ENCODE measurements around the gene MINDY4.
A peak's percentile ranks its signal among the peaks of the same experiment; 100 is the strongest.

The MINDY4 gene

GRCh38 chr7:30771174-30771879, at the start of gene MINDY4:
TSS of gene MINDY4 (plus strand) at chr7:30771417. CDS start at chr7:30771494, 77 bp downstream.
- peak; percentile 62 for DNase-seq

GRCh38 chr7:30722187-30722586, 49.0 kb upstream of the MINDY4 start:
- DNase-seq: no peak

DNA sequence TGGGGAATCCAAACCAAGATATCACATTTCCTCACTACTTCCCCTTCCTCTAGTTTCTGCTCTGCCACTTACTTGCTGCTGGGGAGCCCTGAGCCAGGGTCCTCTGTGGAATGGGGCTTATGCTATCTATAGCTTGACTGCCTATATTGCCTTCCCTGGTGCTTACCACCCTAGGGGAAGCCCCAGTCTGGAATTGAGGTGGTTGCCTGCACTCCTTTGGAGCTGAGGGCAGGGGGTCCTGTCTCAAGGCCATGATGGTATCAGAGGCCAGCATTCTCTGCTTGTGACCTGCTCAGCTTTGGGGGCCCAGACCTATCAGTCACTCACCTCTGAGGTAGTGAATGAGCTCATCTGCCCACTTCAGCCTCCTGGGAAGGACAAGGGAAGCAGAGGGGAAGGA, 48.5 kb upstream of the MINDY4 start:
- no peak for DNase-seq

GRCh38 chr7:30723776-30724175, 47.4 kb upstream of the MINDY4 start:
- no peak for DNase-seq

- no peak for DNase-seq
Measured at GRCh38 chr7:30726296-30727006, 44.8 kb upstream of the MINDY4 start.

- no peak for DNase-seq
Measured at GRCh38 chr7:30727061-30727945, 43.9 kb upstream of the MINDY4 start.

DNA sequence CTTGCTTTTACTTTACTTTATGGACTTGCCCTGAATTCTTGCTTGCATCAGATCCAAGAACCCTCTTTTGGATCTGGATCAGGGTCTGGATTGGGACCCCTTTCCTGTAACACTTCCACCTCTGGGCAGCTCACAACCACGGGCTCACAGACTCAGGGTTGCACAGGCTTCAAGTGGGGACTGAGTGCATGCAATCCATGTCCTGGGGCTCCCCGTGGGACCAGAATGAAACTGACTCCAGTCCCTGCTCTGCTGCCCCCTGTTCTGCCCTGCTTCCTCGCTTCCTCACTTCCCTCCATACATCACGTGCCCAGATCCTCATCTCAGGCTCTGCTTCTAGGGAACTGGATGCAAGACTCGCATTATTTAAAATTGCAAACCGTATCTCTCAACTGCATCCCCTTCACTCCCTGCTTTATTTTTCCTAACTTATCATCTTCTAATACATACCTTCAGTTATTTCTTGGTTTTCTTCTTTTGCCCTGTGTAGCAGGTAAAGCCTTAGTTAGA, 42.6 kb upstream of the MINDY4 start:
- no peak for DNase-seq

- no peak for DNase-seq
Measured at GRCh38 chr7:30729642-30730041, 41.6 kb upstream of the MINDY4 start.

GRCh38 chr7:30730097-30730496, 41.1 kb upstream of the MINDY4 start:
- DNase-seq: no peak

DNA sequence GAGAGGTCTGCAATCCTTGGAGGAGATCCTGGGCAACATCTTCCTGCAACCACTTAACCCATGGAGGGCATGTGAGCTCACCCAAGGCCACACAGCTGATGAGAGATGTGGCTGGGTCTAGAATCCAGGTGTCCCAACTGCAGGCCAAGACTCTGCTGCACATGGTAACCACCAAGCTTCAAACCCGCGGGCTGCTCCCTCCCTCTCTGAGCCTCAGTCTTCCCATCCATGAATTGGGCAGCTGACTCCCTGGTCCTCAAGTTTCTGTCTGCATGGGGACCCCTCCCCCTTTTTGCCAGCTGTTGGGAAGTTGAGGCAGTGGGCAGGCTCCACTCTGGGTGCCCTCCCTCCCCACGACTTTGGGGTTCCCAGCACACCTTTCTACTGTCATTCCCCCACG, 40.2 kb upstream of the MINDY4 start:
- no peak for DNase-seq

- DNase-seq: no peak
Measured at GRCh38 chr7:30731581-30731980, 39.6 kb upstream of the MINDY4 start.

DNA sequence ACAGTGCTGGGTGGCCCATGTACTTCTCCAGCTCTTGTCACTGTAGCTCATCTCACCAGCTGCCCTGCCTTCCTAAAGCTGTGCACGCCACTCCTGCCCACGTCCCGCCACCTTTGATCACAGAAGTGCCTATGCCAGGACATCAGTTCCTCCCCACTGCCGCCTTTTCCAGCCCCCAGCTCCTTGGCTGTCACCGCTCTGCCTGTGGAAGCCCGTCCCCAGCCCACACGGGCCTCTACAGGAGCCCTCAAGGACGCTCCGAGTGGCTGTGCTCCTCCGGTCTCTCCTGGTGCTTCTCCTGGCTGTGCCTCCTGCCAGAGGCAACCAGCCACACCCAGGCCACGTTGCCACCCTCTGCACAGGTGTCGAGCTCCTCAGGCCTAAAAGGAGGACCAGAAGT, 38.6 kb upstream of the MINDY4 start:
- DNase-seq: no peak

- no peak for DNase-seq
Measured at GRCh38 chr7:30733216-30733615, 38.0 kb upstream of the MINDY4 start.

DNA sequence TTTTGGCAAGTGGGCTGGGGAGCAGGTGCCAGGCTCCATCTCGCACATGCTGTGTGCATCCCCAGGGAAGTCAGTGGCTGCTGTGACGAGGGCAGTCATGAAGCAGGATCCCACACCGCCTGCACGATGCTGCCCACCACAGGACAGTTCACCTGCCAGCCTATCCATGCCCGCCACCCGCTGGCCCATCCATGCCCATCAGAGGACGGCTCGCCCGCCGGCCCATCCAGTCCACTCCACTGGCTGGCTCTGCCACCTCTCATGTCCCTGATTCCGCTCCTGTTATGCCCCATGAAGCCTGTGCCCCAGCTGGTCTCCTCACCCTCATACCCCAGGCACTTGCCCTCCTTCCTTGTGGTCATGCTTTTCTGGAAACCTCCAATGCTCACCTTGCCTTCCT, 37.5 kb upstream of the MINDY4 start:
- DNase-seq: no peak

DNA sequence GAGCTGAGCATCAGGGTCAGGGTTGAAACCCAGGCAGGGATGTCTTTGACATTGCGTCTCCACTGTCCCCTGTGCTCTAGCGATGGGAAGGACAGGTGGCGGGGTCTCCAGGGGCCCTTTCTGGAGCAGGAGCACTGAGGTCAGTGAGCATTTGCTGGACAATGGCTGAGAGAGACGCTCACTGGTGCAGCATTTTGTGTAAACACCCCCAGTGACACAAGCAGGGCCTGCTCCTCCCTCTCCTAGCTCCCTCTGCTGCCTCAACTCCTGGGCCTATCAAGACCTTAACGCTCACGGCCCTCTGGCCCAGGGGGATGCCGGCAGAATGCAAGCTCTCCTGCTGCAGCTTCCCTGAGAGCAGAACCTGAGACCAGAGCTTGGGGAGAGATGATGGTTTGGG, 36.7 kb upstream of the MINDY4 start:
- no peak for DNase-seq

GRCh38 chr7:30735631-30736030, 35.6 kb upstream of the MINDY4 start:
- DNase-seq: no peak

- DNase-seq: no peak
Measured at GRCh38 chr7:30736291-30736690, 34.9 kb upstream of the MINDY4 start.

DNA sequence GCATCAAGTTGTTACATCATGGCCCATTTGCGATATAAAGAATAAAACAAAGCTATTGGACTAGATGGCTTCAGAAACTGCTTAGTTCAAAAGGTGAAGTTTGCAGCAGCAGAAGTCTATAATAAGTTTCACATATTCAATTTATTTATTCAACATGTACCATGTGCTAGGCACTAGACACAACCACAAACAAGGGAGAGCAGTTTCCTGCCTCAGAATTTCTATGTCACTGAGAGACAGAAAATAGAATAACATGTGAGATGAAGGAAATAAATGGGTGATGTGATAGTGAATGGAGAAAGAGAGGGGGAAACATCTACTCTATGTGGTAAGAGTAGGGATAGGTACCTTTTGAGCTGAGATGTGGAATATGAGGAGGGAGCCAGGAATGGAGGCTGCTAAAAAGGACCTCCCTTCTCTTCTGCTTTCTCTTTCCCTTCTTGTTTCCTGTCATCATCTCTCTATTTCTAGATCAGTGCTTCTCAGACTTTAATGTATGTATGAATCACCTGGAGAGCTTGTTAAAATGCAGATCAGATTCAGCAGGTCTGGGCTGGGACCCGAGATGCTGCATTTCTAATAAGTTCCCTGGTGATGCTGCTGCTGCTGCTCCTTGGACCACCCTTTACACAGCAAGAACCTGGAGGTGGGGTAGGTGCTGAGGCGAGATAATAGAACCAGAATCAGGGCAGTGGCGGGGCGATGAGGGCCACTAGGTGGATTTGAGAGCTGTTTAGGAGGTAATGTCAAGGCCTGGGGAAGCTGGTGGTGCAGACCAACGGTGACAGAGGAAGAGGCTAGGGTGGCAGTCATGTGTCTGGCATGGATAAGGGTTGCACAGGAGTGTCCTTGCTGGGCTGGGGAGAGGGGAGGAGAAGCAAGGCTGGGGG, 32.9 kb upstream of the MINDY4 start:
- no peak for DNase-seq

DNA sequence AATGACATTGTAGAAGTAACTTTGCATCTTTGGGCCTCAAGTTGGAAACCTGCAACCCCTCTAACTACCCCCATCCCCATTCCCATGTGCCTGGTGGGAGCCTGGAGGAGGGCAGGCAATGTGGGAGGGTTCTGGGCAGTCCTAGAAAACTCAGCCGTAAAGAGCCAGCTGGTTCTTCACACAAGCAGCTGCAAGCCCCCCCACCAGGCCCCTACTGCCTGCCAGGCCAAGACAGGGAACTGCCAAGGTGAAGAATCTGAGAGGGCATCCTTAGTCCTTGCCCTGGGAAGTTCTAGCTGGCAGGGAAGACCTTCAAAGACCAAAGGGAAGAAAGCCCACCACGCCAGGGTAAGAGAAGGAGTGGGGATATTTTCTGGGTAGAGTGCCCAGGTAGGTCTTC, 31.5 kb upstream of the MINDY4 start:
- no peak for DNase-seq

GRCh38 chr7:30740417-30741181, 30.6 kb upstream of the MINDY4 start:
- DNase-seq: peak; percentile 41

GRCh38 chr7:30741289-30741688, 29.9 kb upstream of the MINDY4 start:
- DNase-seq: no peak
